ENCODE data around the gene LDHD.

The LDHD gene

GRCh38 chr16:75080205-75081029 is 36.2 kb downstream of the LDHD start:
- Histone ChIP-seq H3K27ac (replicated peaks) (peak overlapping the region; percentile 43), H3K27me3 (ENCODE audit: insufficient read depth, poor library complexity, severe bottlenecking) (no peaks in the 10 kb centered on the region), H3K4me3 (replicated peaks; ENCODE audit: insufficient read depth, low read length) (no peak overlapping the region)
- no peak for DNase-seq (ENCODE audit: low read depth in 1 of 2, low spot score in 1 of 2)
- TF ChIP-seq SPI1 (IDR thresholded peaks at IDR 0.05; ENCODE audit: borderline replicate concordance, low read depth) (no peak), CTCF (IDR thresholded peaks at IDR 0.05; ENCODE audit: insufficient read depth, low read length) (no peak), GABPA (IDR thresholded peaks at IDR 0.05; ENCODE audit: low read depth) (no peak), POLR2AphosphoS5 (IDR thresholded peaks at IDR 0.05; ENCODE audit: low read depth) (no peak)
- TF ChIP-seq, protein P1, sequence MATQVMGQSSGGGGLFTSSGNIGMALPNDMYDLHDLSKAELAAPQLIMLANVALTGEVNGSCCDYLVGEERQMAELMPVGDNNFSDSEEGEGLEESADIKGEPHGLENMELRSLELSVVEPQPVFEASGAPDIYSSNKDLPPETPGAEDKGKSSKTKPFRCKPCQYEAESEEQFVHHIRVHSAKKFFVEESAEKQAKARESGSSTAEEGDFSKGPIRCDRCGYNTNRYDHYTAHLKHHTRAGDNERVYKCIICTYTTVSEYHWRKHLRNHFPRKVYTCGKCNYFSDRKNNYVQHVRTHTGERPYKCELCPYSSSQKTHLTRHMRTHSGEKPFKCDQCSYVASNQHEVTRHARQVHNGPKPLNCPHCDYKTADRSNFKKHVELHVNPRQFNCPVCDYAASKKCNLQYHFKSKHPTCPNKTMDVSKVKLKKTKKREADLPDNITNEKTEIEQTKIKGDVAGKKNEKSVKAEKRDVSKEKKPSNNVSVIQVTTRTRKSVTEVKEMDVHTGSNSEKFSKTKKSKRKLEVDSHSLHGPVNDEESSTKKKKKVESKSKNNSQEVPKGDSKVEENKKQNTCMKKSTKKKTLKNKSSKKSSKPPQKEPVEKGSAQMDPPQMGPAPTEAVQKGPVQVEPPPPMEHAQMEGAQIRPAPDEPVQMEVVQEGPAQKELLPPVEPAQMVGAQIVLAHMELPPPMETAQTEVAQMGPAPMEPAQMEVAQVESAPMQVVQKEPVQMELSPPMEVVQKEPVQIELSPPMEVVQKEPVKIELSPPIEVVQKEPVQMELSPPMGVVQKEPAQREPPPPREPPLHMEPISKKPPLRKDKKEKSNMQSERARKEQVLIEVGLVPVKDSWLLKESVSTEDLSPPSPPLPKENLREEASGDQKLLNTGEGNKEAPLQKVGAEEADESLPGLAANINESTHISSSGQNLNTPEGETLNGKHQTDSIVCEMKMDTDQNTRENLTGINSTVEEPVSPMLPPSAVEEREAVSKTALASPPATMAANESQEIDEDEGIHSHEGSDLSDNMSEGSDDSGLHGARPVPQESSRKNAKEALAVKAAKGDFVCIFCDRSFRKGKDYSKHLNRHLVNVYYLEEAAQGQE (IDR thresholded peaks at IDR 0.05; ENCODE audit: insufficient replicate concordance, low read depth) = no peak

- TF ChIP-seq, protein P1 (IDR thresholded peaks at IDR 0.05; ENCODE audit: insufficient replicate concordance, low read depth) = no peak
- TF ChIP-seq SPI1 (IDR thresholded peaks at IDR 0.05; ENCODE audit: borderline replicate concordance, low read depth) = no peak
- no peak for DNase-seq (ENCODE audit: low read depth in 1 of 2, low spot score in 1 of 2)
- Histone ChIP-seq H3K27ac (replicated peaks) (no peak overlapping the region), H3K4me3 (replicated peaks; ENCODE audit: insufficient read depth, low read length) (no peak overlapping the region), H3K27me3 (ENCODE audit: insufficient read depth, poor library complexity, severe bottlenecking) (no peaks in the 10 kb centered on the region)
These were observed 37.1 kb downstream of the LDHD start for GRCh38 chr16:75079346-75079926.

DNA sequence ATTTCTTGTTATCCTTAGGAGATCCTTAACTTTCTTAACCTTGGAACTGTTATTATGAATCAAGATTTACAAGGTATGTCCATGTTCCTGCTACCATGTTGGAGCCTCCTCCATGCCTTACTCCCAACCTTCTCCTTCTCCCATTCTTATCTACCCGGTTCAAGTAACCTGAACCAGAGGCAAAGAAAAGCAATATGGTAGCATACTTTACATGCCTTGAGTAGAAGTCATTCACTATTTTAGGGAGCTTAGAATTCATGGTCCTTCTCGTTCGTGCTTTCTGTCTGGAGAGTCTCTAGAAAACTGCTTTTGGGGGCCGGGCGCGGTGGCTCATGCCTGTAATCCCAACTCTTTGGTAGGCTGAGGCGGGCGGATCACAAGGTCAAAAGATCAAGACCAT is 37.7 kb downstream of the LDHD start:
- Histone ChIP-seq H3K4me3 (replicated peaks; ENCODE audit: insufficient read depth, low read length) (no peak overlapping the region), H3K27me3 (ENCODE audit: insufficient read depth, poor library complexity, severe bottlenecking) (no peaks in the 10 kb centered on the region), H3K27ac (replicated peaks) (no peak overlapping the region; the same call in 1 of the 2 replicates)
- DNase-seq (ENCODE audit: low read depth in 1 of 2, low spot score in 1 of 2) = no peak
- TF ChIP-seq CTCF (IDR thresholded peaks at IDR 0.05; ENCODE audit: insufficient read depth, low read length) (no peak), SPI1 (IDR thresholded peaks at IDR 0.05; ENCODE audit: borderline replicate concordance, low read depth) (no peak), GABPA (IDR thresholded peaks at IDR 0.05; ENCODE audit: low read depth) (no peak), POLR2AphosphoS5 (IDR thresholded peaks at IDR 0.05; ENCODE audit: low read depth) (no peak)
- TF ChIP-seq, protein P1 (IDR thresholded peaks at IDR 0.05; ENCODE audit: insufficient replicate concordance, low read depth) = no peak

Measured in HL-60 (cell line).